ENCODE data around the gene DYNC2LI1.

DNA sequence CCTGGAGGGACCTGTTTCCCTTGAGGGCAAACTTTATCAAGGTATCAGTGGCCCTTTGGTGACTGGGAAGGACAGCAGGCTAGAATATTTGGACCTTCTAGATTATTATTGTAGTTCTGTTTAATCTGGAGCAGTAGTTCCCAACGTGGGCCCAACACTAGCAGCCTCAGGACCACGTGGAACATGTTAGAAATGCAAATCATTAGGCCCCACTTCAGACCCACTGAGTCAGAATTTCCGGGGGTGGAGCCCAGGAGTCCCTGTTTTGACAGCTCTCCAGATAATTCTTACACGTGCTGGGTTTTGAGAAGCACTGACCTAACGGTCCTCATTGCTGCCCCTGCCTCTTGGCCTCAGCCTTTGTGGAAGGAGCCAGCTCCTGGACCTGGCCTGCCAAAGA, 25.5 kb upstream of the DYNC2LI1 start:
- TF ChIP-seq SREBF2 (IDR thresholded peaks at IDR 0.05) (no peak), POLR2A (IDR thresholded peaks at IDR 0.05; ENCODE audit: low read length) (no peak), JUN (IDR thresholded peaks at IDR 0.05) (no peak), ZNF302 (CRISPR knock-in tag; IDR thresholded peaks at IDR 0.05) (no peak), NPAS2 (CRISPR knock-in tag; IDR thresholded peaks at IDR 0.05; ENCODE audit: borderline replicate concordance) (no peak), RFX5 (IDR thresholded peaks at IDR 0.05) (no peak), CEBPB (IDR thresholded peaks at IDR 0.05) (no peak), MYC (IDR thresholded peaks at IDR 0.05; ENCODE audit: borderline replicate concordance, low read length) (no peak), KDM1A (IDR thresholded peaks at IDR 0.05; ENCODE audit: low read depth) (no peak)
- TF ChIP-seq, protein P1, sequence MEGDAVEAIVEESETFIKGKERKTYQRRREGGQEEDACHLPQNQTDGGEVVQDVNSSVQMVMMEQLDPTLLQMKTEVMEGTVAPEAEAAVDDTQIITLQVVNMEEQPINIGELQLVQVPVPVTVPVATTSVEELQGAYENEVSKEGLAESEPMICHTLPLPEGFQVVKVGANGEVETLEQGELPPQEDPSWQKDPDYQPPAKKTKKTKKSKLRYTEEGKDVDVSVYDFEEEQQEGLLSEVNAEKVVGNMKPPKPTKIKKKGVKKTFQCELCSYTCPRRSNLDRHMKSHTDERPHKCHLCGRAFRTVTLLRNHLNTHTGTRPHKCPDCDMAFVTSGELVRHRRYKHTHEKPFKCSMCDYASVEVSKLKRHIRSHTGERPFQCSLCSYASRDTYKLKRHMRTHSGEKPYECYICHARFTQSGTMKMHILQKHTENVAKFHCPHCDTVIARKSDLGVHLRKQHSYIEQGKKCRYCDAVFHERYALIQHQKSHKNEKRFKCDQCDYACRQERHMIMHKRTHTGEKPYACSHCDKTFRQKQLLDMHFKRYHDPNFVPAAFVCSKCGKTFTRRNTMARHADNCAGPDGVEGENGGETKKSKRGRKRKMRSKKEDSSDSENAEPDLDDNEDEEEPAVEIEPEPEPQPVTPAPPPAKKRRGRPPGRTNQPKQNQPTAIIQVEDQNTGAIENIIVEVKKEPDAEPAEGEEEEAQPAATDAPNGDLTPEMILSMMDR (IDR thresholded peaks at IDR 0.05), result no peak
- TF ChIP-seq, protein P2, sequence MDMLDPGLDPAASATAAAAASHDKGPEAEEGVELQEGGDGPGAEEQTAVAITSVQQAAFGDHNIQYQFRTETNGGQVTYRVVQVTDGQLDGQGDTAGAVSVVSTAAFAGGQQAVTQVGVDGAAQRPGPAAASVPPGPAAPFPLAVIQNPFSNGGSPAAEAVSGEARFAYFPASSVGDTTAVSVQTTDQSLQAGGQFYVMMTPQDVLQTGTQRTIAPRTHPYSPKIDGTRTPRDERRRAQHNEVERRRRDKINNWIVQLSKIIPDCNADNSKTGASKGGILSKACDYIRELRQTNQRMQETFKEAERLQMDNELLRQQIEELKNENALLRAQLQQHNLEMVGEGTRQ (IDR thresholded peaks at IDR 0.05), result no peak
- TF ChIP-seq, protein P3, sequence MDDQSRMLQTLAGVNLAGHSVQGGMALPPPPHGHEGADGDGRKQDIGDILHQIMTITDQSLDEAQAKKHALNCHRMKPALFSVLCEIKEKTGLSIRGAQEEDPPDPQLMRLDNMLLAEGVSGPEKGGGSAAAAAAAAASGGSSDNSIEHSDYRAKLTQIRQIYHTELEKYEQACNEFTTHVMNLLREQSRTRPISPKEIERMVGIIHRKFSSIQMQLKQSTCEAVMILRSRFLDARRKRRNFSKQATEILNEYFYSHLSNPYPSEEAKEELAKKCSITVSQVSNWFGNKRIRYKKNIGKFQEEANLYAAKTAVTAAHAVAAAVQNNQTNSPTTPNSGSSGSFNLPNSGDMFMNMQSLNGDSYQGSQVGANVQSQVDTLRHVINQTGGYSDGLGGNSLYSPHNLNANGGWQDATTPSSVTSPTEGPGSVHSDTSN (IDR thresholded peaks at IDR 0.05), result no peak
- TF ChIP-seq, protein P4, sequence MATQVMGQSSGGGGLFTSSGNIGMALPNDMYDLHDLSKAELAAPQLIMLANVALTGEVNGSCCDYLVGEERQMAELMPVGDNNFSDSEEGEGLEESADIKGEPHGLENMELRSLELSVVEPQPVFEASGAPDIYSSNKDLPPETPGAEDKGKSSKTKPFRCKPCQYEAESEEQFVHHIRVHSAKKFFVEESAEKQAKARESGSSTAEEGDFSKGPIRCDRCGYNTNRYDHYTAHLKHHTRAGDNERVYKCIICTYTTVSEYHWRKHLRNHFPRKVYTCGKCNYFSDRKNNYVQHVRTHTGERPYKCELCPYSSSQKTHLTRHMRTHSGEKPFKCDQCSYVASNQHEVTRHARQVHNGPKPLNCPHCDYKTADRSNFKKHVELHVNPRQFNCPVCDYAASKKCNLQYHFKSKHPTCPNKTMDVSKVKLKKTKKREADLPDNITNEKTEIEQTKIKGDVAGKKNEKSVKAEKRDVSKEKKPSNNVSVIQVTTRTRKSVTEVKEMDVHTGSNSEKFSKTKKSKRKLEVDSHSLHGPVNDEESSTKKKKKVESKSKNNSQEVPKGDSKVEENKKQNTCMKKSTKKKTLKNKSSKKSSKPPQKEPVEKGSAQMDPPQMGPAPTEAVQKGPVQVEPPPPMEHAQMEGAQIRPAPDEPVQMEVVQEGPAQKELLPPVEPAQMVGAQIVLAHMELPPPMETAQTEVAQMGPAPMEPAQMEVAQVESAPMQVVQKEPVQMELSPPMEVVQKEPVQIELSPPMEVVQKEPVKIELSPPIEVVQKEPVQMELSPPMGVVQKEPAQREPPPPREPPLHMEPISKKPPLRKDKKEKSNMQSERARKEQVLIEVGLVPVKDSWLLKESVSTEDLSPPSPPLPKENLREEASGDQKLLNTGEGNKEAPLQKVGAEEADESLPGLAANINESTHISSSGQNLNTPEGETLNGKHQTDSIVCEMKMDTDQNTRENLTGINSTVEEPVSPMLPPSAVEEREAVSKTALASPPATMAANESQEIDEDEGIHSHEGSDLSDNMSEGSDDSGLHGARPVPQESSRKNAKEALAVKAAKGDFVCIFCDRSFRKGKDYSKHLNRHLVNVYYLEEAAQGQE (IDR thresholded peaks at IDR 0.05), result no peak

Data from A549 (cell line).